Common myeloid progenitor, CD34-positive (primary cell): ENCODE results near the gene SDK1.

ENCODE experiments used
- CTCF ChIA-PET: fragments of 350-600 bp; sonication (Branson Sonifier 250); formaldehyde crosslinking; loops from one replicate; lab custom pipeline; 2021; ENCODE audit warnings: antibody characterized with exemption; lab: Charles Lee
- POLR2A ChIA-PET: fragments of 350-600 bp; sonication (Branson Sonifier 250); formaldehyde crosslinking; loops from one replicate; lab custom pipeline; 2021; ENCODE audit warnings: antibody characterized with exemption; lab: Charles Lee
- DNase-seq, 3 donors: peaks; one replicate each; pipeline versions ENCODE4 v3.0.0 to v3.0.0-alpha.2; 2013
- H3K27ac ChIP-seq, 2 experiments: 1 replicate in 1 of 2; 2 replicates in 1 of 2; pipeline ENCODE4 v1.7.0; 2013; ENCODE audit warnings: inconsistent platforms in 2 of 2, low read length in 2 of 2, mild to moderate bottlenecking in 2 of 2, low read depth in 1 of 2, moderate library complexity in 1 of 2; ENCODE audit not compliant: severe bottlenecking in 2 of 2, insufficient read depth in 1 of 2, poor library complexity in 1 of 2
- H3K27me3 ChIP-seq, 5 experiments: replicated peaks in 2 of 5; 1 replicate in 3 of 5; 2 replicates in 2 of 5; pipeline versions ENCODE4 v1.6.1 to v1.7.0; 2013; ENCODE audit warnings: low read length in 4 of 5, mild to moderate bottlenecking in 2 of 5, moderate library complexity in 2 of 5, inconsistent platforms in 1 of 5; ENCODE audit not compliant: insufficient read depth in 5 of 5, control insufficient read depth in 4 of 5
- H3K36me3 ChIP-seq, 4 experiments: 1 replicate in 2 of 4; 2 replicates in 2 of 4; pipeline versions ENCODE4 v1.6.1 to v1.7.0; 2013; ENCODE audit warnings: low read length in 3 of 4, control low read depth in 1 of 4, mild to moderate bottlenecking in 1 of 4; ENCODE audit not compliant: control insufficient read depth in 4 of 4, insufficient read depth in 4 of 4
- H3K4me1 ChIP-seq, 4 experiments: 1 replicate in 3 of 4; 2 replicates in 1 of 4; pipeline versions ENCODE4 v1.6.1 to v1.7.1; 2013; ENCODE audit warnings: low read length in 3 of 4, mild to moderate bottlenecking in 3 of 4, control low read depth in 1 of 4, inconsistent platforms in 1 of 4, moderate library complexity in 1 of 4; ENCODE audit not compliant: control insufficient read depth in 4 of 4, insufficient read depth in 4 of 4; ENCODE audit errors: control extremely low read depth in 1 of 4
- H3K4me3 ChIP-seq, 7 experiments: 1 replicate in 4 of 7; 2 replicates in 3 of 7; pipeline versions ENCODE4 v1.5.1 to v1.7.0; 2013; ENCODE audit warnings: mild to moderate bottlenecking in 7 of 7, low read length in 6 of 7, moderate library complexity in 6 of 7, inconsistent platforms in 2 of 7, low read depth in 2 of 7, control low read depth in 1 of 7; ENCODE audit not compliant: insufficient read depth in 4 of 7, control insufficient read depth in 1 of 7; ENCODE audit errors: extremely low read depth in 1 of 7
- H3K9me3 ChIP-seq, 5 experiments: 1 replicate in 4 of 5; 2 replicates in 1 of 5; pipeline versions ENCODE4 v1.6.1 to v1.7.1; 2013; ENCODE audit warnings: low read length in 4 of 5, mild to moderate bottlenecking in 2 of 5, inconsistent platforms in 1 of 5, low read depth in 1 of 5, moderate library complexity in 1 of 5; ENCODE audit not compliant: control insufficient read depth in 4 of 5, insufficient read depth in 2 of 5; ENCODE audit errors: control extremely low read depth in 1 of 5
- WGBS: methylation state at CpG from one replicate; pipeline ENCODE4 v1.1.5; 2013; ENCODE audit not compliant: insufficient coverage; 5-methylcytosine and 5-hydroxymethylcytosine counted together

The SDK1 gene

GRCh38 chr7:3893789-3894153 is 592.7 kb downstream of the SDK1 start:
- no peak for DNase-seq
- no peak overlapping the region for H3K4me3 ChIP-seq
- WGBS = 71% methylated on average over 1 of the region's 4 CpGs
- H3K9me3 ChIP-seq = no peaks in the 10 kb centered on the region
- H3K27ac ChIP-seq = no peak overlapping the region
- peaks cover 0 to 4% (median 0%) of the 10 kb centered on the region in 5 experiments for H3K27me3 ChIP-seq
- H3K4me1 ChIP-seq = peaks cover 0 to 2% (median 0%) of the 10 kb centered on the region in 4 experiments
- ChIA-PET POLR2A (no interaction called here), CTCF (no interaction called here)
- H3K36me3 ChIP-seq = no peaks in the 10 kb centered on the region

GRCh38 chr7:3895341-3896116 is 594.5 kb downstream of the SDK1 start:
- CTCF ChIA-PET = no interaction called here
- WGBS = 97% methylated on average over 4 of the region's 9 CpGs

GRCh38 chr7:3896169-3896765 is 595.2 kb downstream of the SDK1 start:
- ChIA-PET POLR2A (no interaction called here), CTCF (no interaction called here)
- WGBS = 100% methylated on average over 1 of the region's 6 CpGs

More at GRCh38 chr7:3895341-3896116, 594.5 kb downstream of the SDK1 start:
- Histone ChIP-seq H3K27me3 (peaks cover 0 to 4% (median 0%) of the 10 kb centered on the region in 5 experiments), H3K27ac (no peak overlapping the region), H3K4me3 (no peak overlapping the region), H3K4me1 (peaks cover 0 to 2% (median 0%) of the 10 kb centered on the region in 4 experiments), H3K9me3 (no peaks in the 10 kb centered on the region), H3K36me3 (no peaks in the 10 kb centered on the region)
- no peak for DNase-seq
- POLR2A ChIA-PET = no interaction called here

GRCh38 chr7:3897430-3898372 is 596.6 kb downstream of the SDK1 start:
- no peaks in the 10 kb centered on the region for H3K9me3 ChIP-seq
- H3K36me3 ChIP-seq = no peaks in the 10 kb centered on the region
- peak; percentile 42 to 75 (median 69) for DNase-seq
- no peak overlapping the region for H3K4me3 ChIP-seq
- 91% methylated on average over 8 of the region's 10 CpGs for WGBS
- peaks cover 0 to under 1% (median 0%) of the 10 kb centered on the region in 5 experiments for H3K27me3 ChIP-seq
- no peaks in the 10 kb centered on the region for H3K4me1 ChIP-seq
- no peak overlapping the region for H3K27ac ChIP-seq
- ChIA-PET CTCF (interaction anchor here (1.4 kb wide), 1 partner anchor 46 kb away, joined by 3 read pairs; no protein-coding TSS in a partner anchor), POLR2A (no interaction called here)

More at GRCh38 chr7:3896169-3896765, 595.2 kb downstream of the SDK1 start:
- Histone ChIP-seq H3K4me1 (peaks cover 0 to 2% (median 0%) of the 10 kb centered on the region in 4 experiments), H3K27ac (no peak overlapping the region), H3K27me3 (peaks cover 0 to 4% (median 0%) of the 10 kb centered on the region in 5 experiments), H3K36me3 (no peaks in the 10 kb centered on the region), H3K9me3 (no peaks in the 10 kb centered on the region), H3K4me3 (no peak overlapping the region)
- DNase-seq = no peak

- POLR2A ChIA-PET = no interaction called here
- no peaks in the 10 kb centered on the region for H3K4me1 ChIP-seq
- CTCF ChIA-PET = no interaction called here
Observed at GRCh38 chr7:3899559-3899991, 598.5 kb downstream of the SDK1 start.

GRCh38 chr7:3908153-3908552 is 607.1 kb downstream of the SDK1 start:
- no peak for DNase-seq
- ChIA-PET CTCF (no interaction called here), POLR2A (no interaction called here)
- H3K4me3 ChIP-seq = no peak overlapping the region
- no peaks in the 10 kb centered on the region for H3K4me1 ChIP-seq
- H3K27me3 ChIP-seq = no peaks in the 10 kb centered on the region
- 99% methylated on average over 17 of the region's 19 CpGs for WGBS
- H3K36me3 ChIP-seq = no peaks in the 10 kb centered on the region
- peaks cover 0 to 3% (median 0%) of the 10 kb centered on the region in 5 experiments for H3K9me3 ChIP-seq
- no peak overlapping the region for H3K27ac ChIP-seq

More at GRCh38 chr7:3899559-3899991, 598.5 kb downstream of the SDK1 start:
- H3K4me3 ChIP-seq = no peak overlapping the region
- no peaks in the 10 kb centered on the region for H3K9me3 ChIP-seq
- no peaks in the 10 kb centered on the region for H3K27me3 ChIP-seq
- H3K27ac ChIP-seq = no peak overlapping the region
- WGBS = 97% methylated on average over 7 of the region's 9 CpGs
- H3K36me3 ChIP-seq = no peaks in the 10 kb centered on the region
- DNase-seq = no peak
